RPMI8226 (cell line): Measurements from ENCODE around the gene ICAM1.
"Not testable (repeated sequence)": the region's sequence is repeated elsewhere in the genome, so short reads cannot be mapped to it uniquely, and the experiment has no call there.

Experiments
- DNase-seq: peaks from one replicate; pipeline ENCODE4 v3.0.0-alpha.2; 2015

The ICAM1 gene

DNA sequence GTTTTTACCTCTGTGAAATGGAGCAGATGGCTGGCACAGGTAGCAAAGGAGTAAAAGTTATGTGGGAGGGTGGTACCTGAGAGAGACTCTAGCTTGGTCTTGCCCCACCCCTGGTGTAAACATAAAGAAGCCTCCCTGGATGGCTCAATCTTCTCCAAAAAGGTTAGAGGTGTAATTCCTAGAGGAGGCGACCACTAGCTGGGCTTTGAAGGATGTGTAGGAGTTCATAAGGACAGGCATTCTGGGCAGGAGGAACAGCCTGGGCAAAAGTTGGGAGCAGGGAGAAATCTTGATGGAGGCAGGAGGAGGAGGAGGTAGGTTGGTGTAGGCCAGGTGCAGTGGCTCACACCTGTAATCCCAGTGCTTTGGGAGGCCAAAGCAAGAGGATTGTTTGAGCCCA lies 8.0 kb downstream of the ICAM1 start:
- no peak for DNase-seq

DNA sequence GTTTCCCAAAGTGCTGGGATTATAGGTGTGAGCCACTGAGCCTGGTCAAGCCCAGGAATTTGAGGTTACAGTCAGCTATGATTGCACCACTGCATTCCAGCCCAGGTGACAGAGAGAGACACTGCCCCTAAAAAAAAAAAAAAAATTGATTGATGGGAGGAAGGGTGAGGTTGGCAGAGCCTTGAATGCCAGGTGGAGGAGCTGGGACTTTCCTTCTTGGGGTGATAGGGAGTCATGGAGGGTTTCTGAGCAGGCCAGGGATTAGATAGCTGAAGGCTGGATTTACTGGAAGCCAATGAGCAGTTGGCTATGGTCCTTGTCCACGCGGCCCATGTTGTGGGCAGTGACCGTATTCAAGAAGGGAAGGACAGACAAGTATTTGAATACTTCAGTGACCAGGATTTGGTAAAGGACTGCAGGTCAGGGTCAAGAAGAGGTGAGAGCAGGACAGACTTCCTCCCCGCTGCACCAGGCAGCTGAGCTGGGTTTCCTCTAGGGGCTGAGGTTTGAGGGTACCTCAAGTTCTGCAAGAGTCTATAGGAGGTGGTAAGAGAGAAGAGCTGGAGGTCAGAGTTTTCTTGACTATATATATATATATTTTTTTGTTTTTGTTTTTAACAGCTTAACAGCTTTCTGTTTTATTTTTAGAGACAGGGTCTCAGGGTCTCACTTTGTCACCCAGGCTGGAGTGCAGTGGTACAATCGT lies 9.0 kb downstream of the ICAM1 start:
- no peak for DNase-seq

DNA sequence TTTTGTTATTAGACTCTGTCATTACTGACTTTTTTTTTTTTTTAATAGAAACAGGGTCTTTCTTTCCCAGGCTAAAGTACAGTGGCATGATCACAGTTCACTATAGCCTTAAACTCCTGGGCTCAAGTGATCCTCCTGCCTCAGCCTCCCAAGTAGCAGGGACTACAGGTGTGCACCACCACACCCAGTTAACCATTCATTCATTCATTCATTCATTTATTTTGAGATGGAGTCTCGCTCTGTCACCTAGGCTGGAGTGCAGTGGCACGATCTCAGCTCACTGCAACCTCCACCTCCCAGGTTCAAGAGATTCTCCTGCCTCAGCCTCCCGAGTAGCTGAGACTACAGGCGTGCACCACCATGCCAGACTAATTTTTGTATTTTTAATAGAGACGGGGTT lies 11.1 kb downstream of the ICAM1 start:
- DNase-seq, result not testable (repeated sequence)

GRCh38 chr19:10283301-10284064 lies 12.6 kb downstream of the ICAM1 start:
- DNase-seq, result no peak

DNA sequence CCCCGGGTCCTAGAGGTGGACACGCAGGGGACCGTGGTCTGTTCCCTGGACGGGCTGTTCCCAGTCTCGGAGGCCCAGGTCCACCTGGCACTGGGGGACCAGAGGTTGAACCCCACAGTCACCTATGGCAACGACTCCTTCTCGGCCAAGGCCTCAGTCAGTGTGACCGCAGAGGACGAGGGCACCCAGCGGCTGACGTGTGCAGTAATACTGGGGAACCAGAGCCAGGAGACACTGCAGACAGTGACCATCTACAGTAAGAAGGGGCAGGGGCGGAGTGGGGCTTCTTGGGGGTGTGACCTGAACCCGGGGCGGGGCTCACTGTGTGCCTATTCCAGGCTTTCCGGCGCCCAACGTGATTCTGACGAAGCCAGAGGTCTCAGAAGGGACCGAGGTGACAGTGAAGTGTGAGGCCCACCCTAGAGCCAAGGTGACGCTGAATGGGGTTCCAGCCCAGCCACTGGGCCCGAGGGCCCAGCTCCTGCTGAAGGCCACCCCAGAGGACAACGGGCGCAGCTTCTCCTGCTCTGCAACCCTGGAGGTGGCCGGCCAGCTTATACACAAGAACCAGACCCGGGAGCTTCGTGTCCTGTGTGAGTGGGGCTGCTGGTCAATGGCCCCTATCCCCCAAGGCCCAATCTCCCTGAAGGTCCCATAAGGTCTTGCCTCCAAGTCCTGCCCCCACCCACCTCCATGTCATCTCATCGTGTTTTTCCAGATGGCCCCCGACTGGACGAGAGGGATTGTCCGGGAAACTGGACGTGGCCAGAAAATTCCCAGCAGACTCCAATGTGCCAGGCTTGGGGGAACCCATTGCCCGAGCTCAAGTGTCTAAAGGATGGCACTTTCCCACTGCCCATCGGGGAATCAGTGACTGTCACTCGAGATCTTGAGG lies 13.4 kb downstream of the ICAM1 start:
- no peak for DNase-seq

GRCh38 chr19:10284960-10285278 lies 14.0 kb downstream of the ICAM1 start:
- no peak for DNase-seq

- no peak for DNase-seq
Observed at GRCh38 chr19:10285393-10285792, 14.5 kb downstream of the ICAM1 start.

GRCh38 chr19:10286803-10287737 lies 16.1 kb downstream of the ICAM1 start, which contains the start of gene ICAM4:
Gene ICAM4 (plus strand): TSS chr19:10286955. CDS start chr19:10287013, 58 bp downstream.
- peak; percentile 82 for DNase-seq

- peak; percentile 88 for DNase-seq
Observed at GRCh38 chr19:10288662-10289166, 17.8 kb downstream of the ICAM1 start.

GRCh38 chr19:10289167-10289835 lies 18.4 kb downstream of the ICAM1 start:
- DNase-seq, result peak; percentile 96

DNA sequence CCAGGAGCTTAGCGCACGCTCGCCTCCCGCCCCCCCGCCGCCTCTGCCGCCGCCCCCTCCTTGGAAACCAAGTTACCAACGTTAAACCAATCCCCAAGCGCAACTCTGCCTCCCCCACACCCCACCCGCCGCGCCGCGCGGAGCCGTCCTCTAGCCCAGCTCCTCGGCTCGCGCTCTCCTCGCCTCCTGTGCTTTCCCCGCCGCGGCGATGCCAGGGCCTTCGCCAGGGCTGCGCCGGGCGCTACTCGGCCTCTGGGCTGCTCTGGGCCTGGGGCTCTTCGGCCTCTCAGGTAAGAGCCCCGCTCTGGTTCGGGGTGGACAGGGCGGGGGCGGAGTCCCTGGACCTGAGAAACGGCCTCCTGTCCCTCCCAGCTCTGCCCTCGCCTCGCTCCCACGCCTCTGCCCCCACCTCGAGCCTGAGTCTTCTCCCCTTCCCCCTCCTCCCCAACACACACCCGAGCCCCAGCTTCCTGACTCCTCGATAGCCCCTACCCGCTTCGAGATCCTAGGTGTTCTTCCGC lies 19.0 kb downstream of the ICAM1 start, which contains the start of gene ICAM5:
Gene ICAM5, plus strand, starts transcription at position 117 of the 521 bp plus-strand sequence. Its CDS starts 92 bp downstream, at position 209.
- DNase-seq, result peak; percentile 83

DNA sequence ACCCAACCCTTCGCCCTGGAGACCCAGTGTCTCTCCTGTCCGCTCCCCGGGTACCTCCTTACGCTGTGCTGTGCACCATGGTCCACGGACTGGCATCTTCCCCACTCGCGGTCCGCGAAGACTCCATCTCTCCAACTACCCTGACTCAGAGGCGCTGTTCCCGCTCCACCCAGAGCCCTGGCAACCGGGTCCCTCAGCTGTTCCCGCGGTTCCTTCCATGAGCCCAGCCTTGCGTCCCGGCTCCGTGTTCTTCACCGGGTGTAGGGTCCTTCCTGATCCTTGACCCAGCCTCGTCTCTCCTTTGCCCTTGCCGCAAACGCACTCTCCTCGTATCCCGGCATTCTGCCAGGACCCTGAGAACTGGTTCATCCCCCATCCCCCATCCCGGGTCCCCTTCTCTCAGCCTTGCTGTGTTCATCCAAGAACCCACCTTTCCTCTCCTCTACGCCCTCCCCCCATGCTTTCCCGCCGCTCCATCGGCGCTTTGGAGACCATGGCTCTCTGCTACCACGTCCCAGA lies 19.5 kb downstream of the ICAM1 start:
- peak; percentile 54 for DNase-seq

DNA sequence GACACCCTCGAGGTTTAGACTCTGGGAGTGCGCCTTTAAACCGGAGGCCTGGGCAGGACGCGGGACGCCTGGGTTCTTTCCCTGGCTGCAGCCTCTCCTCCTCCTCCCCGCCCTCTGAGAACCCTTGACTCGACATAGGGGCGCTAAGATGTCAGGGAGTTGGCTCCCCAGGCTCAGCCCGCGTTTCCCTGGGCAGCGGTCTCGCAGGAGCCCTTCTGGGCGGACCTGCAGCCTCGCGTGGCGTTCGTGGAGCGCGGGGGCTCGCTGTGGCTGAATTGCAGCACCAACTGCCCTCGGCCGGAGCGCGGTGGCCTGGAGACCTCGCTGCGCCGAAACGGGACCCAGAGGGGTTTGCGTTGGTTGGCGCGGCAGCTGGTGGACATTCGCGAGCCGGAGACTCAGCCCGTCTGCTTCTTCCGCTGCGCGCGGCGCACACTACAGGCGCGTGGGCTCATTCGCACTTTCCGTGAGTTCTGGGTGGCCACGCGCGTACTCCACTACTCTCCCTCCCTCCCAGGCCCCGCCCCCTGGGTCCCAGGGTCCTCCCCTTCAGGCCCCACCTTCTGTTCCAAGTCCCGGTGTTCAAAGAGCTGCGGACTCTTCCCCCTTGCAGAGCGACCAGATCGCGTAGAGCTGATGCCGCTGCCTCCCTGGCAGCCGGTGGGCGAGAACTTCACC lies 20.1 kb downstream of the ICAM1 start:
- DNase-seq, result peak; percentile 86

DNA sequence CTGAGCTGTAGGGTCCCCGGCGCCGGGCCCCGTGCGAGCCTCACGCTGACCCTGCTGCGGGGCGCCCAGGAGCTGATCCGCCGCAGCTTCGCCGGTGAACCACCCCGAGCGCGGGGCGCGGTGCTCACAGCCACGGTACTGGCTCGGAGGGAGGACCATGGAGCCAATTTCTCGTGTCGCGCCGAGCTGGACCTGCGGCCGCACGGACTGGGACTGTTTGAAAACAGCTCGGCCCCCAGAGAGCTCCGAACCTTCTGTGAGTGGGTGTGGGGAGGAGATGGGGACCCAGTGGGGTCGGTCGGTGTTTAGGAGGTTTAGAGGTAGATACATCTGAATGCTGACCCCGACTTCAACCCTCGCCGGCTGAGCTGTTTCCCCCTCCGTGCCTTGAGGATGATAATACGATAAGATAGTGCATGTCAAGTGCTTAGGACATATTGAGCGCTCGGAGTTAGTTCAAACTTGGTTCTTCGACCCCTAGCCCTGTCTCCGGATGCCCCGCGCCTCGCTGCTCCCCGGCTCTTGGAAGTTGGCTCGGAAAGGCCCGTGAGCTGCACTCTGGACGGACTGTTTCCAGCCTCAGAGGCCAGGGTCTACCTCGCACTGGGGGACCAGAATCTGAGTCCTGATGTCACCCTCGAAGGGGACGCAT lies 20.8 kb downstream of the ICAM1 start:
- no peak for DNase-seq

DNA sequence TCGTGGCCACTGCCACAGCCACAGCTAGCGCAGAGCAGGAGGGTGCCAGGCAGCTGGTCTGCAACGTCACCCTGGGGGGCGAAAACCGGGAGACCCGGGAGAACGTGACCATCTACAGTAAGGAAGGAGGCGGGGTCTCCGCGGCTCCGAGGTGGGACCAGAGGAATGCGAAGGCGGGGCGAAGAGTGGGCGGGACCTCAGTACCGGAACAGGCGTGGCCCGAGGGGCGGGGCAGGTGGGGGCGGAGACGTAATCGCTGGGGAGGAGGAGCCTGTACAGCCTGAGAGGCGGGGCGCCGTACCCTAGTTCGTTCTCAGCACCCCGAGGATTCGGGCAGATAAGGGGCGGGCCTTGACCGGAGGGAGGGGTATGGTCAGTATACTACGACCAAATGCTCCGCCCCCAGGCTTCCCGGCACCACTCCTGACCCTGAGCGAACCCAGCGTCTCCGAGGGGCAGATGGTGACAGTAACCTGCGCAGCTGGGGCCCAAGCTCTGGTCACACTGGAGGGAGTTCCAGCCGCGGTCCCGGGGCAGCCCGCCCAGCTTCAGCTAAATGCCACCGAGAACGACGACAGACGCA lies 21.4 kb downstream of the ICAM1 start:
- DNase-seq, result peak; percentile 54

GRCh38 chr19:10292789-10293636 lies 22.1 kb downstream of the ICAM1 start:
- no peak for DNase-seq

DNA sequence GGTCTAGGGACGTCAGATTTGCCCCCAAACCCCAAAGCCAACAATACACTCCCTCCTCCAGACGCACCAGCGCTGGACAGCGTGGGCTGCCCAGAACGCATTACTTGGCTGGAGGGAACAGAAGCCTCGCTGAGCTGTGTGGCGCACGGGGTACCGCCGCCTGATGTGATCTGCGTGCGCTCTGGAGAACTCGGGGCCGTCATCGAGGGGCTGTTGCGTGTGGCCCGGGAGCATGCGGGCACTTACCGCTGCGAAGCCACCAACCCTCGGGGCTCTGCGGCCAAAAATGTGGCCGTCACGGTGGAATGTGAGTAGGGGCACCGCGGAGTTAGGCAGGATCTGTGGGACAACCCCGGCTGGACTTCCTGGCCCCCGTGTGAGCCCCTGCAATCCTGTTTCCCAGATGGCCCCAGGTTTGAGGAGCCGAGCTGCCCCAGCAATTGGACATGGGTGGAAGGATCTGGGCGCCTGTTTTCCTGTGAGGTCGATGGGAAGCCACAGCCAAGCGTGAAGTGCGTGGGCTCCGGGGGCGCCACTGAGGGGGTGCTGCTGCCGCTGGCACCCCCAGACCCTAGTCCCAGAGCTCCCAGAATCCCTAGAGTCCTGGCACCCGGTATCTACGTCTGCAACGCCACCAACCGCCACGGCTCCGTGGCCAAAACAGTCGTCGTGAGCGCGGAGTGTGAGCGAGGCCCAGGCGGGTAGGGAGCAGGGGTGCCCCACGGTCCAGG lies 22.9 kb downstream of the ICAM1 start:
- DNase-seq, result no peak

GRCh38 chr19:10294368-10294697 lies 23.4 kb downstream of the ICAM1 start:
- DNase-seq, result no peak
